Measurements from ENCODE around the gene HP. TPM values are rescaled to one million over a fixed set of nuclear protein-coding genes. Genes with fewer than 3 reads are reported as not detected.

Gene HP
- total RNA-seq, 1 donor from 2014 or later, result 137 TPM

- Histone ChIP-seq H3K36me3 (peaks cover 31 to 63% of the 10 kb centered on the region in 2 donors), H3K4me1 (no peaks in the 10 kb centered on the region), H3K27me3 (no peaks in the 10 kb centered on the region), H3K27ac (no peak overlapping the region), H3K9me3 (no peaks in the 10 kb centered on the region), H3K4me3 (no peak overlapping the region)
- no peak for DNase-seq (ENCODE audit: low spot score in 2 of 2)
- intact Hi-C loops (cut with DNase I), result no loop called here
- TF ChIP-seq, protein P1, sequence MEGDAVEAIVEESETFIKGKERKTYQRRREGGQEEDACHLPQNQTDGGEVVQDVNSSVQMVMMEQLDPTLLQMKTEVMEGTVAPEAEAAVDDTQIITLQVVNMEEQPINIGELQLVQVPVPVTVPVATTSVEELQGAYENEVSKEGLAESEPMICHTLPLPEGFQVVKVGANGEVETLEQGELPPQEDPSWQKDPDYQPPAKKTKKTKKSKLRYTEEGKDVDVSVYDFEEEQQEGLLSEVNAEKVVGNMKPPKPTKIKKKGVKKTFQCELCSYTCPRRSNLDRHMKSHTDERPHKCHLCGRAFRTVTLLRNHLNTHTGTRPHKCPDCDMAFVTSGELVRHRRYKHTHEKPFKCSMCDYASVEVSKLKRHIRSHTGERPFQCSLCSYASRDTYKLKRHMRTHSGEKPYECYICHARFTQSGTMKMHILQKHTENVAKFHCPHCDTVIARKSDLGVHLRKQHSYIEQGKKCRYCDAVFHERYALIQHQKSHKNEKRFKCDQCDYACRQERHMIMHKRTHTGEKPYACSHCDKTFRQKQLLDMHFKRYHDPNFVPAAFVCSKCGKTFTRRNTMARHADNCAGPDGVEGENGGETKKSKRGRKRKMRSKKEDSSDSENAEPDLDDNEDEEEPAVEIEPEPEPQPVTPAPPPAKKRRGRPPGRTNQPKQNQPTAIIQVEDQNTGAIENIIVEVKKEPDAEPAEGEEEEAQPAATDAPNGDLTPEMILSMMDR (IDR thresholded peaks at IDR 0.05), result no peak
These were observed 32.2 kb upstream of the HP start for GRCh38 chr16:72022127-72022526.

- H3K9me3 ChIP-seq, result no peaks in the 10 kb centered on the region
- H3K27me3 ChIP-seq, result no peaks in the 10 kb centered on the region
- no peaks in the 10 kb centered on the region for H3K4me1 ChIP-seq
- no peak overlapping the region for H3K4me3 ChIP-seq
- no peak overlapping the region for H3K27ac ChIP-seq
- TF ChIP-seq, protein P1 (IDR thresholded peaks at IDR 0.05), result no peak
- intact Hi-C loops (cut with DNase I), result no loop called here
- peaks cover 33 to 66% of the 10 kb centered on the region in 2 donors for H3K36me3 ChIP-seq
- no peak for DNase-seq (ENCODE audit: low spot score in 2 of 2)
These were observed 30.3 kb upstream of the HP start for GRCh38 chr16:72023962-72024361.

DNA sequence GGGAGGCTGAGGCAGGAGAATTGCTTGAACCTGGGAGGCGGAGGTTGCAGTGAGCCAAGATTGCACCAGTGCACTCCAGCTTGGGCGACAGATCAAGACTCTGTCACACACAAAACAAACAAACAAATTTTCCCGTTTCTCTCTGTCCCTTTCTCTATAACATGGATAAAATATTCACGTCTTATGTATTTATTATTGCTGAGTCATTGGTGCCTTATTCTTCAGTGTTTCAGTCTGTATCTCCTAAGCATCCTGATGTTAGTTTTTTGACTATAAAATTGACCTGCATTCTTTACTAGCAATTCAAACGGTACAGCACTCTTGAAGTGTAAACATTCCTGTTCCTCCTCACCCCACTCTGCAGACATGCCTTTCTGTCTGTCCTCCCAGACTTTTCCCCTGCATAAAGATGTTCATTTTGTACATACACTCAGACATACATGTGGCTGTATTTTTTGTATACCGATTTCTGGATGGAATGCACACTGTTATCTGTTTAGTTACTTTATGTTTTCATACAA is 29.4 kb upstream of the HP start:
- Histone ChIP-seq H3K36me3 (peaks cover 33 to 59% of the 10 kb centered on the region in 2 donors), H3K4me1 (no peaks in the 10 kb centered on the region), H3K9me3 (no peaks in the 10 kb centered on the region), H3K27me3 (no peaks in the 10 kb centered on the region), H3K4me3 (no peak overlapping the region), H3K27ac (no peak overlapping the region)
- intact Hi-C loops (cut with DNase I), result no loop called here
- TF ChIP-seq, protein P1 (IDR thresholded peaks at IDR 0.05), result no peak
- DNase-seq (ENCODE audit: low spot score in 2 of 2), result no peak

- H3K4me3 ChIP-seq, result no peak overlapping the region
- H3K36me3 ChIP-seq, result peaks cover 33 to 56% of the 10 kb centered on the region in 2 donors
- intact Hi-C loops (cut with DNase I), result no loop called here
These were observed 28.7 kb upstream of the HP start for GRCh38 chr16:72025404-72026114.

DNA sequence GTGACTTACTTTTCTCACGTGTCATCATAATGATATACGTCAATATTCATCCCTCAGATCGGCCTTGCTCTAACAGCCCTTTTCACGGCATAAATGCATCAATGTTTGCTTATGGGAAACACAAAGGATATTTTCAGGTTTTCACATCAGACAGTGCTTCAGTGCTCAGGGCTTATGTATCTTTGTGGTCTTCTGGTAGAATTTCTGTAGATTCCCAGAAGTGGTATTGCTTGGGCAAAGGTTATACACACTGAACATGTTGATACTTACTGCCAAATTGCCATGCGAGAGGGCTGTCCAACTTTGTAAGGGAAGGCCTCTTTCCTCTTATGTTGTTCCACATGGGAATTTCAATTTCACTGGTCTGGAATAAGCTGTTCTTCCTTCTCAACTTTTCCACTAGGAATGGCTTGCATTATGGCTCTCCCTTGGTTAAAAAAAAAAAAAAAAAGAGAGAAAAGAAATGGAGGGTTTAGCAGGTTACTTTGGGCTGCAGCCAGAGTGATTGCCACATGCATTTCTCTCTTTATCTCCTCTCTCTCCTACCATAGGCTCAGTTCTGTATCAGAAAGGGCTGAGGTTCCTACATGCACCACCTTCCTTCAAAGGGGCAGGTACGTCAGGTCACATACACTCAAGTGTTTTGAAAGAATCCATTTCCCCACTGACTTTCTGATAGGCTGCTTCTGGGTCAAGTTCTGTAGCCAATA is 26.5 kb upstream of the HP start:
- H3K27ac ChIP-seq, result no peak overlapping the region
- TF ChIP-seq, protein P1 (IDR thresholded peaks at IDR 0.05), result no peak
- H3K4me1 ChIP-seq, result no peaks in the 10 kb centered on the region
- H3K27me3 ChIP-seq, result no peaks in the 10 kb centered on the region
- H3K9me3 ChIP-seq, result no peaks in the 10 kb centered on the region
- intact Hi-C loops (cut with DNase I), result no loop called here
- H3K36me3 ChIP-seq, result peaks cover 19 to 40% of the 10 kb centered on the region in 2 donors
- no peak for DNase-seq (ENCODE audit: low spot score in 2 of 2)
- no peak overlapping the region for H3K4me3 ChIP-seq

More at GRCh38 chr16:72025404-72026114, 28.7 kb upstream of the HP start:
- no peaks in the 10 kb centered on the region for H3K4me1 ChIP-seq
- DNase-seq (ENCODE audit: low spot score in 2 of 2), result no peak
- no peaks in the 10 kb centered on the region for H3K27me3 ChIP-seq
- TF ChIP-seq, protein P1 (IDR thresholded peaks at IDR 0.05), result no peak
- no peak overlapping the region for H3K27ac ChIP-seq
- no peaks in the 10 kb centered on the region for H3K9me3 ChIP-seq
